Upper lobe of right lung (tissue), 1 donor: ENCODE results near the gene ADAMTSL1. TPM values are rescaled to one million over a fixed set of nuclear protein-coding genes. Genes with fewer than 3 reads are reported as not detected.
A peak's percentile ranks its signal among the peaks of the same experiment; 100 is the strongest.

Source experiments
- ATAC-seq: fragments of 200-7000 bp; cut with Tn5 transposase; one replicate; pipeline ENCODE4 v1.9.1; 2020; ENCODE audit warnings: mild to moderate bottlenecking, moderate library complexity
- DNase-seq: peaks from one replicate; pipeline ENCODE4 v3.0.0-alpha.2; 2020
- H3K27ac ChIP-seq: fragments of 200-600 bp; one replicate; pipeline ENCODE4 v1.8.0; 2022
- H3K27me3 ChIP-seq: fragments of 200-600 bp; one replicate; pipeline ENCODE4 v1.8.0; 2022; ENCODE audit warnings: mild to moderate bottlenecking
- H3K36me3 ChIP-seq: fragments of 200-600 bp; one replicate; pipeline ENCODE4 v1.8.0; 2022
- H3K4me1 ChIP-seq: fragments of 200-600 bp; one replicate; pipeline ENCODE4 v1.8.0; 2022
- H3K4me3 ChIP-seq: fragments of 200-600 bp; one replicate; pipeline ENCODE4 v1.8.0; 2022; ENCODE audit warnings: mild to moderate bottlenecking
- H3K9me3 ChIP-seq: fragments of 200-600 bp; one replicate; pipeline ENCODE4 v1.8.0; 2022
- intact Hi-C: fragments of 100-400 bp; cut with DNase I; formaldehyde crosslinking; loops from one replicate; pipeline ENCODE4 v1.11.0; 2022
- total RNA-seq: library from RNA; stranded (reverse); fragmentation: NEBNext Ultra II Directional; extraction: Animal tissue kit (Norgen Biotek cat#: 25700); gene quantifications from one replicate; pipeline ENCODE4 v1.2.1, GENCODE V29; 2021
- TF ChIP-seq, protein P1 (sequence below): fragments of 200-600 bp; IDR thresholded peaks from one replicate; pipeline ENCODE4 v1.8.0; 2022; ENCODE audit warnings: antibody characterized with exemption
- donor health status: DM: no; HTN: yes; CAD: no; lungs with severe emphysema.

ADAMTSL1 gene
- total RNA-seq, 1 donor from 2014 or later, result 7.3 TPM

DNA sequence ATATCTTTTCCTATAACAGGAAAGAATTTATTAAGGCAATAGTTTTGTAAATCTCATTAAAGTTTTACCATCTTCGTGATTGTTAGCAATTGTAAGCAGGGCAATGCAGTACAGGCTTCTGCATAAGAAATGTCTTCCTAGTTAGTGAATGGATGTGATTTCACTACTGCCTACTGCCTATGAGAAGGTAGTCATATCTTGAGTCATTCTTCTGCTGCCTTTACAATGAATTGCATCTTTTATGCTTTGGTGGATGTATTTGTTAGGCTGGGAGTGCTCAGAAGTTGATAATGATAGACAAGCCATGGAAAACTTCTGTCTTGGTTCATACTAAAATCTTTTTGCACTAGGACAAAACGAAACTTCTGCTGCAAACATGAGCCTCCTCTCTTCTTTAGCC, 128.0 kb downstream of the ADAMTSL1 start:
- Histone ChIP-seq H3K36me3 (no peaks in the 10 kb centered on the region), H3K4me1 (no peaks in the 10 kb centered on the region), H3K9me3 (no peaks in the 10 kb centered on the region), H3K4me3 (no peak overlapping the region), H3K27ac (no peak overlapping the region), H3K27me3 (no peaks in the 10 kb centered on the region)
- DNase-seq, result no peak
- intact Hi-C loops, result no loop called here
- TF ChIP-seq, protein P1, sequence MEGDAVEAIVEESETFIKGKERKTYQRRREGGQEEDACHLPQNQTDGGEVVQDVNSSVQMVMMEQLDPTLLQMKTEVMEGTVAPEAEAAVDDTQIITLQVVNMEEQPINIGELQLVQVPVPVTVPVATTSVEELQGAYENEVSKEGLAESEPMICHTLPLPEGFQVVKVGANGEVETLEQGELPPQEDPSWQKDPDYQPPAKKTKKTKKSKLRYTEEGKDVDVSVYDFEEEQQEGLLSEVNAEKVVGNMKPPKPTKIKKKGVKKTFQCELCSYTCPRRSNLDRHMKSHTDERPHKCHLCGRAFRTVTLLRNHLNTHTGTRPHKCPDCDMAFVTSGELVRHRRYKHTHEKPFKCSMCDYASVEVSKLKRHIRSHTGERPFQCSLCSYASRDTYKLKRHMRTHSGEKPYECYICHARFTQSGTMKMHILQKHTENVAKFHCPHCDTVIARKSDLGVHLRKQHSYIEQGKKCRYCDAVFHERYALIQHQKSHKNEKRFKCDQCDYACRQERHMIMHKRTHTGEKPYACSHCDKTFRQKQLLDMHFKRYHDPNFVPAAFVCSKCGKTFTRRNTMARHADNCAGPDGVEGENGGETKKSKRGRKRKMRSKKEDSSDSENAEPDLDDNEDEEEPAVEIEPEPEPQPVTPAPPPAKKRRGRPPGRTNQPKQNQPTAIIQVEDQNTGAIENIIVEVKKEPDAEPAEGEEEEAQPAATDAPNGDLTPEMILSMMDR, result no peak
- no peak for ATAC-seq

DNA sequence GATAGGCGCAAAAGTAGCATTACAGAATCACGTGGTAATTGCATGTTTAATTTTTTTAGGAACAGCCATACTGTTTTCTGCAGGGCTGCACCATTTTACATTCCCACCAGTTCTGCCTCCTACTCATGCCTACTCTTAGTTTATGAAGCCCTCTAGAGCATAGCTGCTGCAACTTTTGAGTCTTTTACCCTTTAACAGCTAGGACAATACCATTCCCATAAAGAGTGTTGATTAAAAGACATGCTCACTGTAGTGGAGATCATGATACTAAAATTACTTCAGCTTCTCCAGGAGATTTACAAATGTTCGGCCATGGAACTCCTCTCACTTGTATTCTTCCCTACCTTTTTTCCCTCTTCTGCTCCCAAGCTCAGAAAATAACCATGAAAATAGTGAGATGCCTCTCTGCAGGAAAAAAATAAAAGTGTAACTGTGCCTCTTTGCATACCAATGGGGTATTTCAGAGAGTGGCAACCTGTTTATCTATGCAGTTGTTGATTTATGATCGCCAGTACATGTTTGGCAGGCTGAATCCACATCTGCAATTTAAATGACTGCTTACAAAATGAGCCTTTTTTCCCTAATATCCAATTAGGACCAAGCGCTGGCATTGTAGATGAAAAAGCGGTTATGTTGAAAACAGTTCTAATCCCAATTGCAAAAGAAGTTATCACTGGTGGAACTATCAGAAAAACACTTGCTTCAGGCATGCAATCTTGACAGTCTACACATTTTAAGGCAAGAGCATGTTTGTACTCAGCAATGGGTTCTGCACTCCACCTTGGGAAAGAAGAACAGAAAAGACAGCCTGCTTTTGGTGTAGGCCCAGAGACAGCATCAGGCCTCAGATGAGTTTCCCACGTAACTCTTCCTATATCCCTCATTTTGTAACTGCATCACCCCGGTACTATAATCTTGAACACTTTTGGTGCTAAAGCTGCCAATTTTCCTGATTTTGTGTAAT, 131.1 kb downstream of the ADAMTSL1 start:
- Histone ChIP-seq H3K4me3 (no peak overlapping the region), H3K9me3 (no peaks in the 10 kb centered on the region), H3K4me1 (no peaks in the 10 kb centered on the region), H3K27ac (no peak overlapping the region), H3K36me3 (no peaks in the 10 kb centered on the region), H3K27me3 (no peaks in the 10 kb centered on the region)
- DNase-seq (no peak), ATAC-seq (no peak)
- TF ChIP-seq, protein P1, result no peak
- intact Hi-C loops, result no loop called here

DNA sequence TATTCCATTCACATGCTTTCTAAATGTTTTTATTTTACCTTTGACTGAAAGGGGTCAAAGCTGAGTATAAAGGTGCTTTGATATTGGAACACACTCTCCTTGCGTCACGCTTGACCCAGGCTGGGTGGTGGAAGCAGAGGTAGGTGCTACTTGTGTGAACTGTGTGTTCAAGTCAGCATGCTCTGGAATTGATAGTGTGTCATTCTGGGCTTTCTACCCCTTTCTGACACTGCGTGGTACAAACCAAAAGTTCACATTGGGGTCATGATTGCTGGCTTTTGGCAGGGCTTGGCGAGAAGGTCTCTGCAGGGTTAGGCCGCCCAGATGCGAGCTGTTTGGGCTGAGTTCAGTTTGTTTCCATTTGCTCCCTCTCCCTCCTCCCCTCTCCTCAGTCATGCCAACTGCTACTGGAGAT, 131.8 kb downstream of the ADAMTSL1 start:
- TF ChIP-seq, protein P1, result no peak
- H3K9me3 ChIP-seq, result no peaks in the 10 kb centered on the region
- ATAC-seq, result peak; percentile 28
- H3K27me3 ChIP-seq, result no peaks in the 10 kb centered on the region
- H3K27ac ChIP-seq, result no peak overlapping the region
- intact Hi-C loops, result no loop called here
- DNase-seq, result no peak
- no peak overlapping the region for H3K4me3 ChIP-seq
- no peaks in the 10 kb centered on the region for H3K4me1 ChIP-seq
- H3K36me3 ChIP-seq, result no peaks in the 10 kb centered on the region

DNA sequence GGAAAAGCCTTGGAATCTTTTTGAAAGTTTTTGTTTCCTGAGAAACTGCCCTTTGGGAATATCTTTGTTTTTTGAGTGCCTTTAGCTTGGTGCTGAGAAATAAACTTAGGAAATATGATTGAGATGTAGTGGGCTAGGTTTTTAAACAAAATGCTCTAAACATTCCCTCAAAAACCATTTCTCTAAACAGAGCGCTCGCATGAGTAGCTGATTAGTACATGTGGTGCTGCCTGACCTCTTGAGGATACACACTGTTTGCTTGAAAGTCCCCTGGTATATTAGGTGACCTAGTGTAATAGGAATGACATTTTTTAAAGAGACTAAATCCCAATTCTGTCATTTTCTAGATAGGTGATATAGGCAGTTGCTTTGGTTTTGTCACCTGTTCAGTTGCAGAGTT, 132.3 kb downstream of the ADAMTSL1 start:
- Histone ChIP-seq H3K27ac (no peak overlapping the region), H3K4me3 (no peak overlapping the region), H3K36me3 (no peaks in the 10 kb centered on the region), H3K9me3 (no peaks in the 10 kb centered on the region), H3K4me1 (no peaks in the 10 kb centered on the region), H3K27me3 (no peaks in the 10 kb centered on the region)
- intact Hi-C loops, result no loop called here
- TF ChIP-seq, protein P1, result no peak
- ATAC-seq (no peak), DNase-seq (no peak)

DNA sequence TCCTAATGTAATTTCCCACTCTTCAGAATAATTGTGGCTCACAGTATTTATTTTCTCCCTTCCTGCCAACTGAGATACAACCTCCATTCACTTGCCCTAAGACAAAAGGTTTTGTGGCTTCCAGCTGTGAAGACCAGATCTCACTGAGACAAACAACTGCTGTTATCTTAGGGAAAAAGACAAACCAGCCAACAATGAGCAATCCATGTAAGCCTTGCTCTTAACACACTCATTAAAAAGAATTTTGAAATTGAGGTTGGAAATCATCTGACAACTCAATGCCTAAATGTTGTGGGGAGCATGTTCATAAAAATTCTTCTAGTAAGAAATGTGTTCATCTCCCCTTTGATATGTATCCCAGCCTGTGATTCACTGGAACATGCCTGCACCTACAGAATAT, 132.9 kb downstream of the ADAMTSL1 start:
- no peaks in the 10 kb centered on the region for H3K4me1 ChIP-seq
- H3K36me3 ChIP-seq, result no peaks in the 10 kb centered on the region
- H3K27me3 ChIP-seq, result no peaks in the 10 kb centered on the region
- TF ChIP-seq, protein P1, result no peak
- ATAC-seq (no peak), DNase-seq (no peak)
- no peak overlapping the region for H3K4me3 ChIP-seq
- intact Hi-C loops, result no loop called here
- H3K9me3 ChIP-seq, result no peaks in the 10 kb centered on the region
- no peak overlapping the region for H3K27ac ChIP-seq
